NCI-H2227 (cell line): Measurements from ENCODE around the gene HSPA6.
A peak's percentile ranks its signal among the peaks of the same experiment; 100 is the strongest.
"Not testable (repeated sequence)": the region's sequence is repeated elsewhere in the genome, so short reads cannot be mapped to it uniquely, and the experiment has no call there.

ENCODE experiments used
- DNase-seq: peaks from one replicate; lab custom pipeline; 2025; ENCODE audit not compliant: unreplicated experiment; lab: John Stamatoyannopoulos, UW

HSPA6 gene

GRCh38 chr1:161531986-161532643, 7.8 kb downstream of the HSPA6 start:
- no peak for DNase-seq

GRCh38 chr1:161532644-161533567, 8.6 kb downstream of the HSPA6 start:
- DNase-seq = not testable (repeated sequence)

- not testable (repeated sequence) for DNase-seq
Observed at GRCh38 chr1:161537068-161537669, 12.8 kb downstream of the HSPA6 start.

- not testable (repeated sequence) for DNase-seq
Observed at GRCh38 chr1:161538925-161539479, 14.7 kb downstream of the HSPA6 start.

GRCh38 chr1:161539731-161540569, 15.6 kb downstream of the HSPA6 start:
- peak; percentile 92 for DNase-seq

- not testable (repeated sequence) for DNase-seq
Observed at GRCh38 chr1:161540570-161540960, 16.2 kb downstream of the HSPA6 start.

- not testable (repeated sequence) for DNase-seq
Observed at GRCh38 chr1:161542091-161542559, 17.8 kb downstream of the HSPA6 start.

GRCh38 chr1:161543125-161543524, 18.8 kb downstream of the HSPA6 start:
- DNase-seq = not testable (repeated sequence)

- DNase-seq = not testable (repeated sequence)
Observed at GRCh38 chr1:161545005-161545731, 20.8 kb downstream of the HSPA6 start.

- DNase-seq = not testable (repeated sequence)
Observed at GRCh38 chr1:161547995-161548741, 23.8 kb downstream of the HSPA6 start.

- DNase-seq = not testable (repeated sequence)
Observed at GRCh38 chr1:161548749-161549406, 24.5 kb downstream of the HSPA6 start.

- DNase-seq = no peak
Observed at GRCh38 chr1:161549652-161550051, 25.3 kb downstream of the HSPA6 start, which contains the start of gene FCGR3A. TSS of gene FCGR3A (minus strand) at chr1:161549818. CDS start at chr1:161549736, 82 bp downstream.

GRCh38 chr1:161550942-161551341, 26.6 kb downstream of the HSPA6 start:
- not testable (repeated sequence) for DNase-seq

GRCh38 chr1:161553631-161554030, 29.3 kb downstream of the HSPA6 start:
- not testable (repeated sequence) for DNase-seq

- not testable (repeated sequence) for DNase-seq
Observed at GRCh38 chr1:161554340-161554739, 30.0 kb downstream of the HSPA6 start.

- not testable (repeated sequence) for DNase-seq
Observed at GRCh38 chr1:161554815-161555417, 30.6 kb downstream of the HSPA6 start.

- not testable (repeated sequence) for DNase-seq
Observed at GRCh38 chr1:161556143-161556542, 31.8 kb downstream of the HSPA6 start.

GRCh38 chr1:161556990-161557389, 32.6 kb downstream of the HSPA6 start:
- not testable (repeated sequence) for DNase-seq
